GM21528 (cell line): ENCODE data around the gene IRF2BPL.
"Not testable (repeated sequence)": the region's sequence is repeated elsewhere in the genome, so short reads cannot be mapped to it uniquely, and the experiment has no call there.

Experiments used
- ATAC-seq: cut with Tn5 transposase; IDR thresholded peaks from one replicate; pipeline ENCODE4 v1.9.1; 2021; ENCODE audit warnings: mild to moderate bottlenecking, moderate library complexity; ENCODE audit not compliant: unreplicated experiment, low FRiP score

Gene IRF2BPL

GRCh38 chr14:77036484-77037214 lies 8.1 kb upstream of the IRF2BPL start:
- no peak for ATAC-seq

GRCh38 chr14:77035267-77035666 lies 6.8 kb upstream of the IRF2BPL start:
- no peak for ATAC-seq

- ATAC-seq = peak; percentile 57
Measured at GRCh38 chr14:77033622-77034589, 5.4 kb upstream of the IRF2BPL start.

GRCh38 chr14:77032844-77033621 lies 4.5 kb upstream of the IRF2BPL start:
- no peak for ATAC-seq

GRCh38 chr14:77032491-77032843 lies 4.0 kb upstream of the IRF2BPL start:
- no peak for ATAC-seq

GRCh38 chr14:77031759-77032490 lies 3.4 kb upstream of the IRF2BPL start:
- ATAC-seq = no peak

- ATAC-seq = peak; percentile 35
Measured at GRCh38 chr14:77027538-77028383, 747 bp downstream of the IRF2BPL start.

GRCh38 chr14:77026930-77027537 lies 1.5 kb downstream of the IRF2BPL start:
- no peak for ATAC-seq

- no peak for ATAC-seq
Measured at GRCh38 chr14:77026166-77026929, 2.2 kb downstream of the IRF2BPL start.

GRCh38 chr14:77025744-77026165 lies 2.8 kb downstream of the IRF2BPL start:
- ATAC-seq = no peak

GRCh38 chr14:77024171-77024691 lies 4.3 kb downstream of the IRF2BPL start:
- no peak for ATAC-seq

- no peak for ATAC-seq
Measured at GRCh38 chr14:77023001-77023996, 5.2 kb downstream of the IRF2BPL start.

- no peak for ATAC-seq
Measured at GRCh38 chr14:77022236-77022852, 6.2 kb downstream of the IRF2BPL start.

GRCh38 chr14:77021424-77021823 lies 7.1 kb downstream of the IRF2BPL start:
- not testable (repeated sequence) for ATAC-seq

- no peak for ATAC-seq
Measured at GRCh38 chr14:77018785-77019184, 9.7 kb downstream of the IRF2BPL start.

GRCh38 chr14:77017666-77018065 lies 10.8 kb downstream of the IRF2BPL start:
- ATAC-seq = no peak
